ENCODE data around the gene PCCA. TPM values are rescaled to one million over a fixed set of nuclear protein-coding genes. Genes with fewer than 3 reads are reported as not detected.
A peak's percentile ranks its signal among the peaks of the same experiment; 100 is the strongest.

The PCCA gene
- total RNA-seq, 2 donors from 2014 or later = 7.2 to 14.6 TPM

DNA sequence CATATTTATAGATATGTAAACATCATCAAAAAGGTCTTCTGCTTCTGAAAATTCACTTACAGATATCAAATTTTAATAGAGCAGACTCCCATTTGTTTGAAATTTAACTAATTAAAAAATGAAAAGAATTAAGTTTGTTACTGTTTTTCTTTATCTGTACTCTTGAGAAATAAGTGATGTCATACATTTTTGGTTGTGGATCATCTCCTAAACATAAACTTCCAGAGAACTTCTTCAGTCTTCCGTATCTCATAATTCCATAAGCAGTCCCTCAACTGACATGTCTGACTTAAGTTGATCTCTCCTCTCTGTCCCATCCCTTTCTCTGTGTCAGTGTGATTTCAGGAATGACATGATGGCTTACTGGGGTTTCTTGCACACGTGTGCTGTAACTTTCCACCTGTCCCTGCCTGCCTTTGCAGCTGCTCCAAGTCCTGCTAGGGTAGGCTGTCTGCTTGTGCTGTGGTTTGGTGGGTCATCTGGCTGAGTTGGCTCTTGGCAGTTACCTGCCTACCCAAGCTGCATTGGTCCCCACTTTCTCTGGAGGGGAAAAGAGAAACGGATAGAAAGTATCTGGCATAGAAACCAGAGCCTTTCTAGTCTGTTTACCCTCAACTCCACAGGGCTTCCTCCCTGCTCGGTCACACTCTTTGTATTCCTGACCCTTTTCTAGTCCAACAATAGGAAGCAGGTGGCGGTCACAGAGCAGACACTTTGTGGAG is 372.6 kb downstream of the PCCA start:
- H3K4me1 Mint-ChIP-seq = peaks cover 5% of the 10 kb centered on the region
- no peak overlapping the region for H3K27ac Mint-ChIP-seq
- H3K27me3 Mint-ChIP-seq = no peaks in the 10 kb centered on the region
- ATAC-seq (replicated peaks) = no peak
- no peaks in the 10 kb centered on the region for H3K9me3 Mint-ChIP-seq
- no peaks in the 10 kb centered on the region for H3K36me3 Mint-ChIP-seq (ENCODE audit: low read depth)
- H3K4me3 Mint-ChIP-seq = no peak overlapping the region

DNA sequence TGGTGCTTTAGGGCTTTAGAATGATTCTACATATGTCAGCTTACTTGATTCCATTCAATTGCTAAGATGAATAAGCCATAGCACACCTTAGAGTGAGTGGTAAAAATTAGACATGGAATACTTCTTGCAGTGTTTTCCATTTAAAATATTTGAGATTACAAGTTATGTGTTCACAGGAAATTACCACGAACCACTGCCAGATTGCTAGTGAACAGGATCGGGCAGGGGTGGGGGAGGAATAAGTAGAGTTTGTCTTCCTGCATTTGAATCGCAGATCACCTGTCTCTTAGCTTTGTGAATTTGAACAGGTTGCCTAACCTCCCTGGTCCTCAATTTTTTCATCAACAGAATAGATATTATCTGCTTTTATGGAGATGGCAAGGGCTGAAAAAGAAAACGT is 375.1 kb downstream of the PCCA start:
- ATAC-seq (replicated peaks) = no peak

DNA sequence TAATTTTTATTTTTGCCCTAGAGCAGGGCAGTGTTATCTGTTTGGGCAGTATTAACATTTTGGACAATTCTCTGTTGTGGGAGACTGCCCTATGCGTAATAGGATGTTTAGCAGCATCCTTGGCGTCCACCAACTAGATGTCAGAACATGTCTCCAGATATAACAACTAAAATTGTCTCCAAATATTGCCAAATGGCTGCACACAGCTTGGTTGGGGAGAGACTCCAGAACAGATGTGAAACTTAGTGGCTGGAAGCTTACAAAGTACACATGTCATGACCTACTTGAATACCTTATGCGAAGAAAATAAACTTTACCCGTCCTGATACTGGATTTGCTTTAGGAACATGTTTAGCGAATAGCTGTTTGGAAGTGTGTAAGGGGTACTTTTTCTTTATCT is 376.7 kb downstream of the PCCA start:
- no peaks in the 10 kb centered on the region for H3K36me3 Mint-ChIP-seq (ENCODE audit: low read depth)
- no peaks in the 10 kb centered on the region for H3K27me3 Mint-ChIP-seq
- no peak for ATAC-seq (replicated peaks)
- peaks cover 10% of the 10 kb centered on the region for H3K4me1 Mint-ChIP-seq
- H3K27ac Mint-ChIP-seq = no peak overlapping the region
- no peak overlapping the region for H3K4me3 Mint-ChIP-seq
- H3K9me3 Mint-ChIP-seq = no peaks in the 10 kb centered on the region

More for the DNA sequence above, 375.1 kb downstream of the PCCA start:
- Mint-ChIP-seq H3K27ac (no peak overlapping the region), H3K4me1 (peaks cover 5% of the 10 kb centered on the region), H3K4me3 (no peak overlapping the region), H3K27me3 (no peaks in the 10 kb centered on the region), H3K9me3 (no peaks in the 10 kb centered on the region), H3K36me3 (ENCODE audit: low read depth) (no peaks in the 10 kb centered on the region)

DNA sequence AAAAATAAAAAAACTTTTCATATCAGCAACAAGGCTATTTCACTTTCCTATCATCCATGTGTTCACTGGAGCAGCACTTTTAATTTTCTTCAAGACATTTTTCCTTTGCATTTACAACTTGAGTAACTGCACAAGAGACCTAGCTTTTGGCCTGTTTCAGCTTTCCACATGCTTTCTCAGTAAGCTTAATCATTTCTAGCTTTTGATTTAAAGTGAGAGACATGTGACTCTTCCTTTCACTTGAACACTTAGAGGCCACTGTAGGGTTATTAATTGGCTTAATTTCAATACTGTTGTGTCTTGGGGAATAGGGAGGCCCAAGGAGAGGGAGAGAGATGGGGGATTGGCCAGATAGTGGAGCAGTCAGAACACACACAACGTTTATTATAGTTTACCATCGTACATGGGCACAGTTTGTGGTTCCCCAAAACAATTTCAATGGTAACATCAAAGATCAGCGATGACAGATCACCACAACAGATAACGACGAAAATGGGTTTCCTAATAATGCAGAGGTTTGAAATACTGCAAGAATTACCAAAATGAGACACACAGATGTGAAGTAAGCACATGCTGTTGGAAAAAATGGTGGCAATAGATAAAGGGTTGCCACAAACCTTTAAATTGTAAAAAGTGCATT is 382.1 kb downstream of the PCCA start:
- H3K27me3 Mint-ChIP-seq = no peaks in the 10 kb centered on the region
- no peaks in the 10 kb centered on the region for H3K9me3 Mint-ChIP-seq
- peak; percentile 40 for ATAC-seq (replicated peaks)
- H3K4me3 Mint-ChIP-seq = peak overlapping the region; percentile 22
- H3K36me3 Mint-ChIP-seq (ENCODE audit: low read depth) = no peaks in the 10 kb centered on the region
- peaks cover 13% of the 10 kb centered on the region for H3K4me1 Mint-ChIP-seq
- peak overlapping the region; percentile 55 for H3K27ac Mint-ChIP-seq

DNA sequence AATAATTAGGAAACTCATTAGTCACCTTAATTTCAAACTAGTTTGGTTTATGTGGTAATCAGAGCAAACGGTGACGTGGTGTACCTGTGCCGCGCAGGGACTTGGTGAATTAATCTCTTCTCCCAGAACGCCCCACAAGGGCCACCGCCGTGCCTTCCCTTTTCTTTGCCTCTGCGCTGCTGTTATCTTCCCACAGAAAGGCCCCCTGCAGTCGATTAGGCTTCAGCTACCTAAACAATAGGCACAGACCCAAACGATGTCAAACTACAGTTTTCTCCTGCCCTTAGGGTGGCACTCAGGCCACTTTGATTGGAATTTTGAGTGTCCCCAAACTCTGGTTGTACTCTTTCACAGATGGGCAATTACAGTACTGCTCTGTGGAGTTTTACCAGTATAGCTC is 384.2 kb downstream of the PCCA start:
- Mint-ChIP-seq H3K4me3 (no peak overlapping the region), H3K36me3 (ENCODE audit: low read depth) (no peaks in the 10 kb centered on the region), H3K27me3 (no peaks in the 10 kb centered on the region), H3K9me3 (no peaks in the 10 kb centered on the region), H3K4me1 (peaks cover 13% of the 10 kb centered on the region), H3K27ac (no peak overlapping the region)
- no peak for ATAC-seq (replicated peaks)

DNA sequence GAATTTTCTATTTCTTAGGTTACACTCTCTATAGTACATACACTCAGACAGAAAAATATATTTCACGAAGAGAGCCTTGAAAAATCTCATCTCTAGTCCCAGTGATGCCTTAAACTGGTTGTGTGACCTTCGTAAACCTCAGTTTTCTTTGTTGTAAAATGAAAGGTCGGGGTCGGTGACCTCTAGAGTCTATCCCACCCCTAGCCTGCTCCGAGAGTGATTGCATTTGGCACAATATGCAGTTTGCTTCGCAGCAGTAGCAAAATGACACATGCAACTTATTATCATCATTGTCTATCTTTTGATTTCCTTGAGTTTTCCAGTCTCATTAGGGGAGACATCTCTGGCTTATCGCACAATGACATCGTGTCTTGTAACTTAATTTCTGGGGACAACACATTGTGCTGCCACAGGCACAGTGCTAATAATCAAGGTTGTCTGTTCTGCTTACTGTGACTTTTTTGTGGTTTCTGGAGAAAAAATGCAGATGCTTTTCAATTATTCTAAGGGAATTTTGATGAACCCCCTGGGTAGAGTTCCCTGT is 384.7 kb downstream of the PCCA start:
- no peaks in the 10 kb centered on the region for H3K9me3 Mint-ChIP-seq
- H3K27ac Mint-ChIP-seq = no peak overlapping the region
- no peak overlapping the region for H3K4me3 Mint-ChIP-seq
- no peaks in the 10 kb centered on the region for H3K36me3 Mint-ChIP-seq (ENCODE audit: low read depth)
- no peaks in the 10 kb centered on the region for H3K27me3 Mint-ChIP-seq
- H3K4me1 Mint-ChIP-seq = peaks cover 13% of the 10 kb centered on the region
- no peak for ATAC-seq (replicated peaks)

DNA sequence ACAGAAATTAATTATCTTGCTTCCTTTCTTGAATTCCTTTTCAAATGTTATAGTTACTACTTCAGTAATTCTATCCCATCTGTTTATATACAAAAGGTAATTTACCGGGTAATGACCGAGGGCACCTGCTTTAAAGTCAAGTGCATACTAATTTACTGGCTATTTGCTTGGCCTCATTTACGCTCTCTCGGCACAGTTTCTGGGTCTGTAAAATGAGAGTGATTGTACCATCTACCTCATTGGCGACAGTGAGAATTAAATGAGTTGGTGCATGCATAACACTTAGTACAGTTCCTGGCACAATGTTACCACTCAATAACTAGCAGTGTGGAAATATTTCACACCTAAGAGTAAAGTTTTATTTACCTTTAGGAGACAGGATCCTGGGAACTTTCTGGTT is 388.1 kb downstream of the PCCA start:
- no peak for ATAC-seq (replicated peaks)
- Mint-ChIP-seq H3K27me3 (no peaks in the 10 kb centered on the region), H3K9me3 (no peaks in the 10 kb centered on the region), H3K36me3 (ENCODE audit: low read depth) (no peaks in the 10 kb centered on the region), H3K27ac (no peak overlapping the region), H3K4me3 (no peak overlapping the region), H3K4me1 (peaks cover 1% of the 10 kb centered on the region)

DNA sequence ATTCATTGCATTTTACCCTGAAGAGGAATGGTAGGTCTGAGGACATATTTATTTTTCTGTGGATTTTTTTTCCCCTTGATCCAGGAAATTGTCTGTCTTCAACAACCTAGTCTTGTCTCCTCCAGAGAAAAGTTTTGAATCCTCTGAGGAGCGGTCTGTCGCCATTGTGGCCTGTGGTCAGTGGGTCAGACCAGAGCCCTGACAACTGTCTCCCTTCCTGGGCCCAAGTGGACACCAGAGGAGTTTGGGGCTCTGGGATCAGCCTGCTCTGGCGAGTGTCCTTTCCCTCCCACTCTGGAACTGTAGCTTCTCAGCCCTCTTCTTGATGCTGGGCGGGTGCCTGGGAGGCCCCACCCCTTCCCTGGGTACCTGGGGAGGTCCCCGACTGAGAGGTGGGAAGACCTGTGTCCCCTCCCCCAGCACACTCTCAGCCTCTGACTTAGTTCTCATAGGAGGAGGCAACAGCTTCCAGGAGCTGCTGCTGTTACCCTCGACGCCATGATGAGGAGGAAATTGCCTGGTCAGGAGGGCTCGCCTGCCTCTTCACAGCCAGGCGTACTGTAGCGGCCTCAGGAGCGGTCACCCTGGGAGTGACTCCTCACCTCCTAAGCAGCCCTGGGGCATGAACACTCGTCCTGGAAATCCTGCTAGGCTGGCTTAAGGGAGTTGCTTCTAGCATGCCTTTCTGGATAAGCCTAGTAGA is 389.4 kb downstream of the PCCA start:
- Mint-ChIP-seq H3K9me3 (no peaks in the 10 kb centered on the region), H3K4me1 (peaks cover 3% of the 10 kb centered on the region), H3K27ac (no peak overlapping the region), H3K27me3 (no peaks in the 10 kb centered on the region), H3K4me3 (no peak overlapping the region), H3K36me3 (ENCODE audit: low read depth) (no peaks in the 10 kb centered on the region)
- no peak for ATAC-seq (replicated peaks)

DNA sequence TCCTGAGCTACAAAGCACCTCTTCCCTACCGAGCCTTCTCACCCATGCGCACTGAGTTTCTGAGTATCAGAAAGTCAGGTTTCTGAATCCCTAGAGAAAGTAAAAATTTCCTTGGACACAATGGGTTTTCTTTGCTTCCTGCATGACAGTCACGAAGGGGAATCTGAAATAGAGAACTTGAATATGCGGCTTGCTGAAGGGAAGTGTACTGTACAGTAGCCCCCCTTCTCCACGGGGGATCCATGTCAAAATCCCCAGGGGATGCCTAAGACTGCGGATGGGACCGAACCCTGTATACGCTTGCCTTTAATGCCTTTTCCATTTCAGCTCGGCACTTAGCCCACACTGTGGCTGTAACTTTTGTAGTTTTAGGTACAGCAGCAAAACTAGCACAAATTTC is 391.8 kb downstream of the PCCA start:
- ATAC-seq (replicated peaks) = no peak
- Mint-ChIP-seq H3K4me3 (no peak overlapping the region), H3K4me1 (peaks cover 3% of the 10 kb centered on the region), H3K9me3 (no peaks in the 10 kb centered on the region), H3K27ac (no peak overlapping the region), H3K27me3 (no peaks in the 10 kb centered on the region), H3K36me3 (ENCODE audit: low read depth) (no peaks in the 10 kb centered on the region)

DNA sequence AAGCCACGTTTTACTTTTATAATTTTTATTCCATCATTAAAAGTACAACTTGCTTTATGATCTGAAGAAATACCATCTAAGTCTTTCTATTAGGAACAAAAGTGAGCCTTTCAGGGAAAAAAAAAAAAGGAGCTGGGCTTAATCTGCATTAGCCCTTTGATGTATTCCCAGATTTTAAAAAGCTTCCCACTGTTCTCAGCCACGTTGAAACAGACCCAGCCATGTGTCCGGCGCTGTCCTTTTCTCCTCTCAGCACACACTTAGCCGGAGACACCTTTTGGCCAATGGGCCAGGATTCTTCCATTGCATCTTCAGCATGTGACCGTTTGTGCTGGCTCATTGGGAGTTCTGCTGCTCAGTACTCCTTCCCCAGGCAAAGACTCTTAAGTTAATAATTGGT is 394.2 kb downstream of the PCCA start:
- Mint-ChIP-seq H3K27ac (no peak overlapping the region), H3K4me1 (peaks cover 3% of the 10 kb centered on the region), H3K36me3 (ENCODE audit: low read depth) (no peaks in the 10 kb centered on the region), H3K4me3 (no peak overlapping the region), H3K27me3 (no peaks in the 10 kb centered on the region), H3K9me3 (no peaks in the 10 kb centered on the region)
- ATAC-seq (replicated peaks) = no peak

DNA sequence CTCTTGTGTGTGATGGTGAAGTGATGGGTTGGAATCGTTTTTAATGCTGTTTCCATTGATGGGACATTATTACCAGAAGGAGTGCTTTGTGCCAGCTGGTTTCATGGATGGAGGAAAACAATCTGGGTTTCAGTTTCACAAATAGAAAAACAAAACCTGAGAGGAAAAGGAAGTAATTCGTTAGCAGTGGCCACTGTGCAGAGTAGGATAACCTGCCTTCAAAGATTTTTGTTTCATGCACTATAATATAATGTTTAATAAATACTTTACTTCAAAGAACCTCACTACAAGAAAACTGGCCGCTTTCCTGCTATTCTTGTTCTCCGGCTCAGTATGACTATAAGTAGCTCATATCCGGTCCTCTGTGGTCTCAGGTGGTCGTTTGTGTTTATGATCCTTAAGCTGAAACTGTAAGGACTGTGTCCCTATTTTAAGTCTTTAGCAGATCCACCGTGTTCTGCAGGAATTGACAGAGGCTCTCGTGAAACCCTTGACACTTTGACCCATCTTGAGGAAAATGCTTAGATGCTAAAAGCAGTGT is 395.0 kb downstream of the PCCA start:
- Mint-ChIP-seq H3K4me3 (no peak overlapping the region), H3K9me3 (no peaks in the 10 kb centered on the region), H3K4me1 (peaks cover 3% of the 10 kb centered on the region), H3K27me3 (no peaks in the 10 kb centered on the region), H3K36me3 (ENCODE audit: low read depth) (no peaks in the 10 kb centered on the region), H3K27ac (no peak overlapping the region)
- ATAC-seq (replicated peaks) = no peak

DNA sequence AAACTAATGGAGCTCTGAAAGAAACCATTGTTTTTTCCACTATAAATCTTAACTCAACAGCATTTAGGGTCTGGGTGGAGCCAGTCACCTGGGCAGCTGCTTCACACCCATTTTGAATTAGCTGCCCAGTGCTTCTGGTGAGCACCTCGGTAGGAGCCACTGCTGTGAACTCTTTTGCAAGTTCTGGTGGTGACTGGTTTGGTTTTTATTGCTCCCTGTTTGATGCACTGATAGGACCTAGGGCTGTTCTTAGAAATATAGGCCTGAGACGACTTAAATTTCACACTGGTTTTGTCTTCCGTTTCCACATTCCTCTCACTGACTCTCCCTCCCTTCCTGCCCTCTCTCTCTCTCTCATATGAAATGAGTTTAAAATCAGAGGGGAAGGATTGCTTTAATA is 395.8 kb downstream of the PCCA start:
- no peaks in the 10 kb centered on the region for H3K27me3 Mint-ChIP-seq
- H3K4me1 Mint-ChIP-seq = peaks cover 3% of the 10 kb centered on the region
- no peak overlapping the region for H3K27ac Mint-ChIP-seq
- H3K4me3 Mint-ChIP-seq = no peak overlapping the region
- no peak for ATAC-seq (replicated peaks)
- no peaks in the 10 kb centered on the region for H3K36me3 Mint-ChIP-seq (ENCODE audit: low read depth)
- H3K9me3 Mint-ChIP-seq = no peaks in the 10 kb centered on the region

DNA sequence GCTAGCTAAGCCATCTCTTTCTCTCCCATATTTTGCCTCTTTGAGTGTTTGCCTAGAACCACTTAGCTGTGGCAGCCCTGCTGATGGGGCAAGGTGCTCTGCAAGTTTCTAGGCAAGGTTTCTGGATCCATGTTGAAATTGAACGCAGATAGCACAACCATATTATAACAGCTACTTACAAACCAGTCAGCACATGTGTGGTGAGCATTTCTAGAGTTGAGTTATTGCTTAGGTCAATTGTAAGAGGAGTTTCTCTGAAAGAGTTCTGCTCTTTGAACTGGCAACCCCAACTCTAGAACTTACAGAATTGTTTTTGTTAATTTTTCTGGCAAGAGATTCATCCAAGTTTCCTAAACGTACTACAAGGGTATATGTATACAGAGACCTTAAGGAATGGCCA is 396.4 kb downstream of the PCCA start:
- no peaks in the 10 kb centered on the region for H3K27me3 Mint-ChIP-seq
- no peaks in the 10 kb centered on the region for H3K36me3 Mint-ChIP-seq (ENCODE audit: low read depth)
- H3K9me3 Mint-ChIP-seq = no peaks in the 10 kb centered on the region
- ATAC-seq (replicated peaks) = no peak
- H3K4me1 Mint-ChIP-seq = peaks cover 3% of the 10 kb centered on the region
- no peak overlapping the region for H3K27ac Mint-ChIP-seq
- no peak overlapping the region for H3K4me3 Mint-ChIP-seq

DNA sequence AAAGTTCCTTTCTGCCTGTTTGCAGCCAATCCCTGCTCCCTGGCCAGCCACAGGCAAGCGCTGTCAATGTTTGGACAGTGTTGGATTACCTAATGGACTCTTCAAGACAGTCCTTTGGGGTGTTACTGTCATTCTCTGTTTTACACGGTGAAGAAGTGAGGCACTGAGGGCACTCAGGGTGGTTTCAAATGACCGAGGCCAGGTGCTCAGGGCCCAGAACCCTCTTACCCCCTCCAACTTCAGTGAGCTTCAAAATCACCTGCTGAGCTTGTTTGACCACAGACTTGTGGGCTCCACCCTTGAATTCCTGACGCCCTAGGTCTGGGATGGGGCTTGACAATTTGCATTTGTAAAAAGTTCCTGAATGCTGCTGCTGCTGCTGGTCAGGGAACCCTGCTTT is 401.8 kb downstream of the PCCA start:
- no peak overlapping the region for H3K27ac Mint-ChIP-seq
- no peaks in the 10 kb centered on the region for H3K36me3 Mint-ChIP-seq (ENCODE audit: low read depth)
- H3K27me3 Mint-ChIP-seq = no peaks in the 10 kb centered on the region
- no peaks in the 10 kb centered on the region for H3K4me1 Mint-ChIP-seq
- no peaks in the 10 kb centered on the region for H3K9me3 Mint-ChIP-seq
- no peak for ATAC-seq (replicated peaks)
- H3K4me3 Mint-ChIP-seq = no peak overlapping the region
